PC-3 (cell line): Measurements from ENCODE around the gene NPY5R. TPM values are rescaled to one million over a fixed set of nuclear protein-coding genes. Genes with fewer than 3 reads are reported as not detected.

Experiments
- ATAC-seq: fragments of 200-7000 bp; cut with Tn5 transposase; 2 replicates; pipeline ENCODE4 v1.9.1; 2020; ENCODE audit warnings: mild to moderate bottlenecking, moderate library complexity
- BruUV-seq: library from RNA; stranded (reverse); fragments of 400-500 nt; replicated peaks from 2 replicates; lab custom pipeline; 2021; lab: Mats Ljungman, UMichigan
- CTCF ChIA-PET: fragments of 300-600 bp; sonication (Branson Sonifier 250); formaldehyde crosslinking; loops from one replicate; lab custom pipeline; 2022; ENCODE audit warnings: antibody characterized with exemption; lab: Charles Lee
- POLR2A ChIA-PET: fragments of 300-600 bp; sonication (Branson Sonifier 250); formaldehyde crosslinking; loops from one replicate; lab custom pipeline; 2022; ENCODE audit warnings: antibody characterized with exemption; ENCODE audit not compliant: unreplicated experiment; lab: Charles Lee
- DNase-seq: peaks from one replicate; pipeline ENCODE4 v3.0.0-alpha.2; 2015
- H2AFZ ChIP-seq: fragments of 300-600 bp; sonication (generic); 2 replicates; pipeline ENCODE4 v1.6.0; 2016; ENCODE audit warnings: antibody characterized with exemption, low read length
- H3F3A ChIP-seq: fragments of 300-600 bp; sonication (generic); one replicate; pipeline ENCODE4 v1.6.0; 2017; ENCODE audit warnings: antibody characterized with exemption, low read length, control low read depth, mild to moderate bottlenecking; ENCODE audit not compliant: unreplicated experiment
- H3K27ac ChIP-seq: fragments of 300-600 bp; sonication (generic); 2 replicates; pipeline ENCODE4 v1.5.1; 2016; ENCODE audit warnings: mild to moderate bottlenecking, low read length
- H3K27me3 ChIP-seq: fragments of 300-600 bp; sonication (generic); 2 replicates; pipeline ENCODE4 v1.6.1; 2016; ENCODE audit warnings: low read length, mixed read lengths
- H3K36me3 ChIP-seq: fragments of 300-600 bp; sonication (generic); 2 replicates; pipeline ENCODE4 v1.6.1; 2016; ENCODE audit warnings: low read depth, mixed run types, low read length, mixed read lengths
- H3K4me1 ChIP-seq: fragments of 300-600 bp; sonication (generic); 2 replicates; pipeline ENCODE4 v1.5.1; 2016; ENCODE audit warnings: low read length; ENCODE audit not compliant: insufficient read depth
- H3K4me2 ChIP-seq: fragments of 300-600 bp; sonication (generic); 2 replicates; pipeline ENCODE4 v1.6.0; 2016; ENCODE audit warnings: low read length
- H3K4me3 ChIP-seq: fragments of 300-600 bp; sonication (generic); 2 replicates; pipeline ENCODE4 v1.5.1; 2016; ENCODE audit warnings: mild to moderate bottlenecking, low read length, mixed read lengths
- H3K79me2 ChIP-seq: fragments of 300-600 bp; sonication (generic); 2 replicates; pipeline ENCODE4 v1.6.1; 2017; ENCODE audit warnings: low read length, mixed read lengths
- H3K9ac ChIP-seq: fragments of 300-600 bp; sonication (generic); 2 replicates; pipeline ENCODE4 v1.6.0; 2016; ENCODE audit warnings: mild to moderate bottlenecking, low read length
- H3K9me2 ChIP-seq: fragments of 300-600 bp; sonication (generic); replicated peaks from 2 replicates; pipeline ENCODE4 v1.6.1; 2016; ENCODE audit warnings: mixed run types, low read length, mixed read lengths
- H3K9me3 ChIP-seq: fragments of 300-600 bp; sonication (generic); 2 replicates; pipeline ENCODE4 v1.6.1; 2016; ENCODE audit warnings: low read length, mixed read lengths
- H4K20me1 ChIP-seq: fragments of 300-600 bp; sonication (generic); 2 replicates; pipeline ENCODE4 v1.6.1; 2016; ENCODE audit warnings: low read length, mixed read lengths
- EZH2 ChIP-seq: fragments of 300-600 bp; sonication (generic); IDR thresholded peaks from one replicate; pipeline ENCODE4 v1.6.1; 2017; ENCODE audit warnings: antibody characterized with exemption, mild to moderate bottlenecking, low read length; ENCODE audit not compliant: unreplicated experiment
- EZH2phosphoT487 ChIP-seq: fragments of 300-600 bp; sonication (generic); IDR thresholded peaks from 2 replicates; pipeline ENCODE4 v1.6.1; 2018; ENCODE audit warnings: mild to moderate bottlenecking, antibody characterized with exemption, low read length, borderline replicate concordance
- intact Hi-C: fragments of 100-400 bp; cut with micrococcal nuclease; formaldehyde crosslinking; loops from 2 replicates; pipeline ENCODE4 v1.9.0; 2023
- total RNA-seq: library from RNA; depleted of rRNA; stranded (reverse); fragments of >200 nt; gene quantifications from 2 replicates; pipeline ENCODE4 v1.2.3, GENCODE V29; 2014
- TF ChIP-seq, protein P1 (sequence below): fragments of 300-600 bp; sonication (generic); conservative IDR thresholded peaks from 2 replicates; pipeline ENCODE4 v1.5.1; 2017; ENCODE audit warnings: antibody characterized with exemption, low read depth, mild to moderate bottlenecking, low read length

NPY5R gene
- total RNA-seq, 1 experiment from 2014 or later: not detected

DNA sequence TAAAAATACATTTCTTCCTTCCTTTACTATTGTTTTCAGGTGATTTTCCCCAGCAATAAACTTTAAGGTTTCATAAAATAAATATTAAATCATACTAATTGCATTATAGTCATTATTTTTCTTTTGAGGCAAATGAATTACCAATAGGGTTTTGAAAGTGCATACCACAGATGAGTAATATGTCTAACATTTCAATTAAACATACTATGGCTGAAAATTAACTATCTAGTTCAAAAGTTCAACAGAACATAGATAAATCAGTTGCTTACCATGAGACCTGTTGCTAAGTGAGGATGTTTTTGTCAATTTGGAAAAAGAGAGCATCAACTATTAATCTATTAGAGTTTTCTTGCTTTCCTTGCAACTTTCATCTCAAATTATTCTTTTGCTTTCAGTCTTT, 35.0 kb downstream of the NPY5R start:
- Histone ChIP-seq H4K20me1 (no peaks in the 10 kb centered on the region), H3K79me2 (no peaks in the 10 kb centered on the region), H3K4me3 (no peak overlapping the region), H3K4me1 (no peaks in the 10 kb centered on the region; the same call in 1 of the 2 replicates), H3K4me2 (no peak overlapping the region), H3K9me3 (no peaks in the 10 kb centered on the region), H3K9ac (no peak overlapping the region), H2AFZ (no peak overlapping the region), H3K27me3 (no peaks in the 10 kb centered on the region), H3F3A (no peaks in the 10 kb centered on the region), H3K27ac (no peak overlapping the region), H3K36me3 (no peaks in the 10 kb centered on the region), H3K9me2 (no peaks in the 10 kb centered on the region)
- CTCF ChIA-PET: no interaction called here
- POLR2A ChIA-PET: no interaction called here
- no TSS peak for BruUV-seq
- intact Hi-C loops: loop anchor here (10.0 kb wide), 1 partner anchor 166 kb away; no protein-coding TSS in a partner anchor
- ATAC-seq: no peak
- DNase-seq: no peak
- TF ChIP-seq, protein P1, sequence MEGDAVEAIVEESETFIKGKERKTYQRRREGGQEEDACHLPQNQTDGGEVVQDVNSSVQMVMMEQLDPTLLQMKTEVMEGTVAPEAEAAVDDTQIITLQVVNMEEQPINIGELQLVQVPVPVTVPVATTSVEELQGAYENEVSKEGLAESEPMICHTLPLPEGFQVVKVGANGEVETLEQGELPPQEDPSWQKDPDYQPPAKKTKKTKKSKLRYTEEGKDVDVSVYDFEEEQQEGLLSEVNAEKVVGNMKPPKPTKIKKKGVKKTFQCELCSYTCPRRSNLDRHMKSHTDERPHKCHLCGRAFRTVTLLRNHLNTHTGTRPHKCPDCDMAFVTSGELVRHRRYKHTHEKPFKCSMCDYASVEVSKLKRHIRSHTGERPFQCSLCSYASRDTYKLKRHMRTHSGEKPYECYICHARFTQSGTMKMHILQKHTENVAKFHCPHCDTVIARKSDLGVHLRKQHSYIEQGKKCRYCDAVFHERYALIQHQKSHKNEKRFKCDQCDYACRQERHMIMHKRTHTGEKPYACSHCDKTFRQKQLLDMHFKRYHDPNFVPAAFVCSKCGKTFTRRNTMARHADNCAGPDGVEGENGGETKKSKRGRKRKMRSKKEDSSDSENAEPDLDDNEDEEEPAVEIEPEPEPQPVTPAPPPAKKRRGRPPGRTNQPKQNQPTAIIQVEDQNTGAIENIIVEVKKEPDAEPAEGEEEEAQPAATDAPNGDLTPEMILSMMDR: no peak
- TF ChIP-seq EZH2 (no peak), EZH2phosphoT487 (no peak)

DNA sequence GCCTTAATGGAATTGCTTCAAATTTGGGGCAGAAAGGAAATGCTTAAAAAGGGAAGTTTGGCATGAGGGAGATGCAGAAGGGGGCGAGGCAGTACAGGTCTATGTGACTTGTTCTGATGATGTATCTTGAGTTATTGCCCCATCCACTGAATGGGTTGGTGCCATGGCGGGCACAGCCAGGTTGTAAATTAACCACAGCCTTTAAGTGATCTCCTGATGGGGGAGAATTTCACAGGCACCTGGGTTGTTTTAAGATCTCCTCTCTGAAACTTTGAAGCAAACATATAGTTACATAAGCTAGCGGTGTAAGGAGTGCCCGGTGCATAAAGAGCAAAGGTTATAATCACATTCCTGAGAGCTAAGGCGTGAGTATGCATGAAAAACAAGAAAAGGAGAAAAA, 37.0 kb downstream of the NPY5R start:
- Histone ChIP-seq H3K27ac (no peak overlapping the region), H3K9me2 (no peaks in the 10 kb centered on the region), H3K79me2 (no peaks in the 10 kb centered on the region), H3K9ac (no peak overlapping the region), H3K9me3 (no peaks in the 10 kb centered on the region), H2AFZ (no peak overlapping the region), H3K36me3 (no peaks in the 10 kb centered on the region), H3K4me1 (peaks cover 16% of the 10 kb centered on the region), H3K4me3 (no peak overlapping the region), H3K4me2 (no peak overlapping the region), H3K27me3 (no peaks in the 10 kb centered on the region), H4K20me1 (no peaks in the 10 kb centered on the region), H3F3A (no peaks in the 10 kb centered on the region)
- no TSS peak for BruUV-seq
- TF ChIP-seq, protein P1: no peak
- no peak for TF ChIP-seq EZH2phosphoT487
- no peak for TF ChIP-seq EZH2
- no peak for ATAC-seq
- DNase-seq: no peak
- ChIA-PET CTCF (no interaction called here), POLR2A (no interaction called here)
- intact Hi-C loops: no loop called here

DNA sequence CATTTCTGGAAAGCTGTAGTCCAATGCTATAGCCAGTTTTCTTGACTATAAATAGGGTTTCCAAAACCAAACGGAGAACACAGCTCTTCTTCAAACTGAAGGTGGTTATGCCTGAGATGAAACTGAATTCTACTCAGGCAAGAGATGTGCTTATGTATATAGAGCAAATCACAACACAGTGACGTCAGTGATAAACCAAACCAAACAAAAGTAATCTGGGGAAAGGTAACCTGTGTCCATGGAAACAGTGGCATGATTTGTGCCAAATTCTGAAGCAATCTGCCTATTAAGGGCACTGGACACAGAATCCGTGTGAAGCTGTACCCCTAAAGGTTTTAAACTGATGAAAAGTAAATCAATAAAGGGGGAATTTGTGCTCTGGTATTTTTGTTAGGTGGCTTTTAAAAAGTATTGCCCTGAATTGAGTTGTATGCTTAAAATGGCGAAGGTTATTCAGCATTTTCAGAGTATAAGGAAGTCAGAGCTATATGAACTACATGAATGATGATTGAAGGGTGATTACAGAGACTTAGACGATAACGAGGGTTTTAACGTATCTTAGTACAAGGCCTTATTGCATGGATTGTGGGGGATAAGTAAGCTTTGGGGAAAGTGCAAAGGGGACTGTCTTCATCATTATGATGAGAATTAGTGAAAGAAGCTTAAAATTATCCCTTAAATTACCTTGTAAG, 38.6 kb downstream of the NPY5R start:
- H3K4me2 ChIP-seq: no peak overlapping the region
- intact Hi-C loops: no loop called here
- H3K9me2 ChIP-seq: no peaks in the 10 kb centered on the region
- ATAC-seq (0 out of 2 replicates have a peak, but pooled peaks have one; percentile 28), DNase-seq (peak; percentile 54)
- H3K36me3 ChIP-seq: no peaks in the 10 kb centered on the region
- 0 out of 2 replicates have a peak overlapping the region, but pooled peaks have one; percentile 6 for H2AFZ ChIP-seq
- no peaks in the 10 kb centered on the region for H4K20me1 ChIP-seq
- TF ChIP-seq, protein P1: no peak
- no TSS peak for BruUV-seq
- POLR2A ChIA-PET: no interaction called here
- peak overlapping the region; percentile 9 for H3K27ac ChIP-seq
- H3K4me3 ChIP-seq: no peak overlapping the region
- CTCF ChIA-PET: no interaction called here
- H3K27me3 ChIP-seq: no peaks in the 10 kb centered on the region
- no peaks in the 10 kb centered on the region for H3F3A ChIP-seq
- no peak overlapping the region for H3K9ac ChIP-seq
- H3K9me3 ChIP-seq: no peaks in the 10 kb centered on the region
- no peaks in the 10 kb centered on the region for H3K79me2 ChIP-seq
- H3K4me1 ChIP-seq: peaks cover 21% of the 10 kb centered on the region
